ENCODE measurements around the gene PFKL.

PFKL gene

DNA sequence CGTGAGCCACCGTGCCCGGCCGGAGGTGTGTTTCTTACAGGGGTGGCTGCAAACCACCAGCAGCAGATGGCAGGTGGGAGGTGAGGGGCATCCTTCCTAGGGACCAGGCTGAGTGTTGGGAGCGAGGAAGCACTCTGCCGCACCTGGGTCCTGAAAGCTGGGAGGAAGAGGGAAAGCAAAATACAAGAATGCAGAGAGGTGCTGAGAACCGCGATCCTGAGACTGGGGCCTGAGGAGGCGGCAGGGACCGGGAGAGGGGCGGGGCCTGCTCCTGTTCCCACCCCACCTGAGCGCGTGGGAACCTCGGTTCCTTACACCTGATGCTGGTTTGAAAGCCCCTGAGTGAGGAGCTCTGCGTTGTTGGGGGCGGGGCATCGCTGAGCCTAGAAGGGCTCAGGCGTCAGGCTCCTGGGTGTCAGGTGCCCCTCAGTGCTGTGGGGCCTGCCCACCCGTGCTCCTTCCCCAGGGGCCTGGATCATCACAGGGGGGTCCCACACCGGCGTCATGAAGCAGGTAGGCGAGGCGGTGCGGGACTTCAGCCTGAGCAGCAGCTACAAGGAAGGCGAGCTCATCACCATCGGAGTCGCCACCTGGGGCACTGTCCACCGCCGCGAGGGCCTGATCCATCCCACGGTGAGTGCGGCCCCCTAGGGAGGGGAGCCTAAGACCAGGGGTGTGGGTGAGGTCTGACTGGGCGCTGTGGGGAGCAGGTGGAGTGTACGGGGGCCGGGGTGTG, 69.0 kb downstream of the PFKL start:
- TF ChIP-seq, protein P1, sequence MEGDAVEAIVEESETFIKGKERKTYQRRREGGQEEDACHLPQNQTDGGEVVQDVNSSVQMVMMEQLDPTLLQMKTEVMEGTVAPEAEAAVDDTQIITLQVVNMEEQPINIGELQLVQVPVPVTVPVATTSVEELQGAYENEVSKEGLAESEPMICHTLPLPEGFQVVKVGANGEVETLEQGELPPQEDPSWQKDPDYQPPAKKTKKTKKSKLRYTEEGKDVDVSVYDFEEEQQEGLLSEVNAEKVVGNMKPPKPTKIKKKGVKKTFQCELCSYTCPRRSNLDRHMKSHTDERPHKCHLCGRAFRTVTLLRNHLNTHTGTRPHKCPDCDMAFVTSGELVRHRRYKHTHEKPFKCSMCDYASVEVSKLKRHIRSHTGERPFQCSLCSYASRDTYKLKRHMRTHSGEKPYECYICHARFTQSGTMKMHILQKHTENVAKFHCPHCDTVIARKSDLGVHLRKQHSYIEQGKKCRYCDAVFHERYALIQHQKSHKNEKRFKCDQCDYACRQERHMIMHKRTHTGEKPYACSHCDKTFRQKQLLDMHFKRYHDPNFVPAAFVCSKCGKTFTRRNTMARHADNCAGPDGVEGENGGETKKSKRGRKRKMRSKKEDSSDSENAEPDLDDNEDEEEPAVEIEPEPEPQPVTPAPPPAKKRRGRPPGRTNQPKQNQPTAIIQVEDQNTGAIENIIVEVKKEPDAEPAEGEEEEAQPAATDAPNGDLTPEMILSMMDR (conservative IDR thresholded peaks at IDR 0.05; ENCODE audit: low read depth, low read length), result no peak
- no peak for DNase-seq (ENCODE audit: low read depth)
- no peak overlapping the region for H3K4me3 ChIP-seq (ENCODE audit: low read length)

GRCh38 chr21:44370027-44370735, 70.3 kb downstream of the PFKL start:
- TF ChIP-seq, protein P1 (conservative IDR thresholded peaks at IDR 0.05; ENCODE audit: low read depth, low read length), result no peak
- peak overlapping the region; percentile 35 for H3K4me3 ChIP-seq (ENCODE audit: low read length)
- peak; percentile 59 for DNase-seq (ENCODE audit: low read depth)

GRCh38 chr21:44370786-44371410, 71.0 kb downstream of the PFKL start:
- H3K4me3 ChIP-seq (ENCODE audit: low read length), result no peak overlapping the region
- DNase-seq (ENCODE audit: low read depth), result no peak

DNA sequence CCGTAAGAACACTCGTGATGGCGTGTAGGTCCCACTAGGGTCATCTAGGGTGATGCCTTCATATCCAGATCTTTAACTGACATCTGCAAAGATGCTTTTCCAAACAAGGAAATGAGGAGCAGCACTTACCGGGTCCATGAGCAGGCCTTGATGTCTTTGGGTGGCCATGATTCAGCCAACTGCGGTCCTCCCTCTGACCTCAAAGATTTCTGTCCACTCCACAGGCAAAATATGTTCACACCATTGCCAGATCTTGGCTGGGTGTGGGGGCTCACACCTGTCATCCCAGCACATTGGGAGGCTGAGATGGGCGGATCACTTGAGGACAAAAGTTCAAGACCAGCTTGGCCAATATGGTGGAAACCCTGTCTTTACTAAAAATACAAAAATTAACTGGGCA, 71.7 kb downstream of the PFKL start:
- H3K4me3 ChIP-seq (ENCODE audit: low read length), result no peak overlapping the region
- TF ChIP-seq, protein P1 (conservative IDR thresholded peaks at IDR 0.05; ENCODE audit: low read depth, low read length), result no peak
- no peak for DNase-seq (ENCODE audit: low read depth)

More at GRCh38 chr21:44370786-44371410, 71.0 kb downstream of the PFKL start:
- TF ChIP-seq, protein P1 (conservative IDR thresholded peaks at IDR 0.05; ENCODE audit: low read depth, low read length), result no peak

GRCh38 chr21:44372616-44373015, 72.8 kb downstream of the PFKL start:
- TF ChIP-seq, protein P1 (conservative IDR thresholded peaks at IDR 0.05; ENCODE audit: low read depth, low read length), result no peak
- H3K4me3 ChIP-seq (ENCODE audit: low read length), result no peak overlapping the region
- DNase-seq (ENCODE audit: low read depth), result no peak

- no peak for DNase-seq (ENCODE audit: low read depth)
- TF ChIP-seq, protein P1 (conservative IDR thresholded peaks at IDR 0.05; ENCODE audit: low read depth, low read length), result no peak
- H3K4me3 ChIP-seq (ENCODE audit: low read length), result no peak overlapping the region
Measured at GRCh38 chr21:44374601-44375280, 74.9 kb downstream of the PFKL start.

All from retinal pigment epithelial cell (primary cell).